Osteocyte (in vitro differentiated cells): ENCODE results near the gene USP17L18. TPM values are rescaled to one million over a fixed set of nuclear protein-coding genes. Genes with fewer than 3 reads are reported as not detected.
"Not testable (repeated sequence)": the region's sequence is repeated elsewhere in the genome, so short reads cannot be mapped to it uniquely, and the experiment has no call there.

Experiments used
- DNase-seq: peaks from one replicate; pipeline ENCODE4 v3.0.0; 2021; ENCODE audit warnings: mixed read lengths; ENCODE audit not compliant: unreplicated experiment; ENCODE audit errors: extremely low spot score
- H3K27ac Mint-ChIP-seq: one replicate; pipeline ENCODE4 v1.8.0; 2021; ENCODE audit warnings: mild to moderate bottlenecking, mixed read lengths; ENCODE audit not compliant: unreplicated experiment
- H3K27me3 Mint-ChIP-seq: one replicate; pipeline ENCODE4 v1.8.0; 2021; ENCODE audit warnings: mixed read lengths; ENCODE audit not compliant: unreplicated experiment
- H3K36me3 Mint-ChIP-seq: one replicate; pipeline ENCODE4 v1.8.0; 2021; ENCODE audit warnings: mixed read lengths; ENCODE audit not compliant: unreplicated experiment
- H3K4me1 Mint-ChIP-seq: one replicate; pipeline ENCODE4 v1.8.0; 2021; ENCODE audit warnings: mixed read lengths; ENCODE audit not compliant: unreplicated experiment
- H3K4me3 Mint-ChIP-seq: one replicate; pipeline ENCODE4 v1.8.0; 2021; ENCODE audit warnings: mild to moderate bottlenecking, moderate library complexity, mixed read lengths; ENCODE audit not compliant: unreplicated experiment
- H3K9me3 Mint-ChIP-seq: one replicate; pipeline ENCODE4 v1.8.0; 2021; ENCODE audit warnings: mixed read lengths; ENCODE audit not compliant: unreplicated experiment
- total RNA-seq: library from RNA; stranded (reverse); gene quantifications from 2 replicates; pipeline ENCODE4 v1.2.1, GENCODE V29; 2021

USP17L18 gene
- total RNA-seq, 1 donor from 2014 or later, result not detected

GRCh38 chr4:9257824-9258223, 9.4 kb downstream of the USP17L18 start, which contains the start of gene USP17L20:
USP17L20 (plus strand) TSS chr4:9258124; CDS start chr4:9258124, 0 bp downstream.
- not testable (repeated sequence) for H3K4me1 Mint-ChIP-seq, H3K9me3 Mint-ChIP-seq, H3K4me3 Mint-ChIP-seq, DNase-seq, H3K27ac Mint-ChIP-seq, H3K27me3 Mint-ChIP-seq, H3K36me3 Mint-ChIP-seq

- not testable (repeated sequence) for H3K4me1 Mint-ChIP-seq, H3K27me3 Mint-ChIP-seq, H3K36me3 Mint-ChIP-seq, H3K9me3 Mint-ChIP-seq, H3K4me3 Mint-ChIP-seq, DNase-seq, H3K27ac Mint-ChIP-seq
Observed at GRCh38 chr4:9262572-9262971, 14.1 kb downstream of the USP17L18 start, which contains the start of gene USP17L21. USP17L21 (plus strand) TSS chr4:9262872; CDS start chr4:9262872, 0 bp downstream.

GRCh38 chr4:9267319-9267718, 18.9 kb downstream of the USP17L18 start, which contains the start of gene USP17L22:
USP17L22 (plus strand) TSS chr4:9267619; CDS start chr4:9267619, 0 bp downstream.
- not testable (repeated sequence) for H3K27ac Mint-ChIP-seq, H3K27me3 Mint-ChIP-seq, H3K4me1 Mint-ChIP-seq, H3K36me3 Mint-ChIP-seq, DNase-seq, H3K4me3 Mint-ChIP-seq, H3K9me3 Mint-ChIP-seq

GRCh38 chr4:9271719-9272118, 23.3 kb downstream of the USP17L18 start:
- not testable (repeated sequence) for H3K27ac Mint-ChIP-seq, H3K4me3 Mint-ChIP-seq, H3K27me3 Mint-ChIP-seq, H3K4me1 Mint-ChIP-seq, H3K36me3 Mint-ChIP-seq, H3K9me3 Mint-ChIP-seq
- DNase-seq, result peak; percentile 90

Other genes starting within 250 kb of the USP17L18 start
- not detected in 2 replicates for gene FAM90A26, start 78.2 kb upstream of the USP17L18 start, total RNA-seq
- gene USP17L10, start 38.0 kb upstream of the USP17L18 start, total RNA-seq, result not detected in 2 replicates
- not detected in 2 replicates for gene USP17L11, start 33.2 kb upstream of the USP17L18 start, total RNA-seq
- not detected in 2 replicates for gene USP17L12, start 28.5 kb upstream of the USP17L18 start, total RNA-seq
- gene USP17L13, start 23.7 kb upstream of the USP17L18 start, total RNA-seq, result not detected in 2 replicates
- not detected in 2 replicates for gene USP17L15, start 14.2 kb upstream of the USP17L18 start, total RNA-seq
- gene USP17L17, start 4.8 kb upstream of the USP17L18 start, total RNA-seq, result not detected in 2 replicates
- gene USP17L19, start 4.7 kb downstream of the USP17L18 start, total RNA-seq, result not detected in 2 replicates
- gene USP17L20, start 9.5 kb downstream of the USP17L18 start, total RNA-seq, result not detected in 2 replicates
- gene USP17L21, start 14.2 kb downstream of the USP17L18 start, total RNA-seq, result not detected in 2 replicates
- not detected in 2 replicates for gene USP17L22, start 19.0 kb downstream of the USP17L18 start, total RNA-seq
- gene USP17L24, start 76.5 kb downstream of the USP17L18 start, total RNA-seq, result not detected in 2 replicates
- gene USP17L25, start 81.3 kb downstream of the USP17L18 start, total RNA-seq, result not detected in 2 replicates
- not detected in 2 replicates for gene USP17L26, start 86.0 kb downstream of the USP17L18 start, total RNA-seq
- gene USP17L5, start 90.8 kb downstream of the USP17L18 start, total RNA-seq, result not detected in 2 replicates
- not detected in 2 replicates for gene USP17L27, start 95.5 kb downstream of the USP17L18 start, total RNA-seq
- not detected in 2 replicates for gene USP17L28, start 100.3 kb downstream of the USP17L18 start, total RNA-seq
- not detected in 2 replicates for gene USP17L29, start 105.0 kb downstream of the USP17L18 start, total RNA-seq
- gene USP17L30, start 114.5 kb downstream of the USP17L18 start, total RNA-seq, result not detected in 2 replicates
- gene DEFB131A, start 195.8 kb downstream of the USP17L18 start, total RNA-seq, result not detected in 2 replicates